GM12878 (cell line): Measurements from ENCODE around the gene CATSPER1. TPM values are rescaled to one million over a fixed set of nuclear protein-coding genes. Genes with fewer than 3 reads are reported as not detected.

ENCODE experiments used
- ATAC-seq: fragments of 200-7000 bp; cut with Tn5 transposase; 3 replicates; pipeline ENCODE4 v1.9.1; 2020; ENCODE audit warnings: mild to moderate bottlenecking, moderate library complexity
- BruUV-seq: library from RNA; stranded (reverse); fragments of 400-500 nt; replicated peaks from 2 replicates; lab custom pipeline; 2021; lab: Mats Ljungman, UMichigan
- CTCF ChIA-PET: fragments of 300-600 bp; sonication (Branson Sonifier 250); formaldehyde crosslinking; extraction: SDS; loops from one replicate; lab custom pipeline; 2021; ENCODE audit warnings: inconsistent platforms; lab: Yijun Ruan, JAX
- POLR2A ChIA-PET: fragments of 350-600 bp; formaldehyde crosslinking; extraction: SDS; loops from one replicate; lab custom pipeline; 2021; ENCODE audit warnings: inconsistent platforms; lab: Charles Lee
- RAD21 ChIA-PET: fragments of 300-600 bp; sonication (Branson Sonifier 250); formaldehyde crosslinking; loops from one replicate; lab custom pipeline; 2023; ENCODE audit warnings: antibody characterized with exemption; ENCODE audit not compliant: unreplicated experiment; lab: Charles Lee
- SMC1A ChIA-PET: fragments of 300-600 bp; sonication (Branson Sonifier 250); formaldehyde crosslinking; loops from one replicate; lab custom pipeline; 2023; ENCODE audit not compliant: unreplicated experiment, uncharacterized antibody; lab: Charles Lee
- DNase-seq: peaks from one replicate; pipeline ENCODE4 v3.0.0-alpha.2; 2011; ENCODE audit warnings: low read depth, low spot score
- FAIRE-seq: peaks from 3 replicates; lab custom pipeline; 2011; peaks lifted over from hg19 to GRCh38; lab: Jason Lieb, UNC
- H2AFZ ChIP-seq: 2 replicates; pipeline ENCODE4 v1.6.0; 2011; ENCODE audit warnings: low read depth, low read length, control low read depth; ENCODE audit not compliant: control insufficient read depth
- H3K27ac ChIP-seq: 2 replicates; pipeline ENCODE4 v1.5.1; 2011; ENCODE audit warnings: control low read depth; ENCODE audit not compliant: control insufficient read depth, insufficient read depth
- H3K27me3 ChIP-seq, 2 experiments: replicated peaks in 1 of 2; 2 replicates each; pipeline versions ENCODE4 v1.6.0 to v1.6.1; 2011; ENCODE audit warnings: low read length in 1 of 2; ENCODE audit not compliant: control insufficient read depth in 2 of 2, insufficient read depth in 2 of 2
- H3K36me3 ChIP-seq, 2 experiments: 2 replicates each; pipeline ENCODE4 v1.5.1; 2011; ENCODE audit warnings: low read length in 1 of 2; ENCODE audit not compliant: control insufficient read depth in 2 of 2, insufficient read depth in 2 of 2
- H3K4me1 ChIP-seq: 2 replicates; pipeline ENCODE4 v1.6.1; 2011; ENCODE audit warnings: mild to moderate bottlenecking, low read length, moderate library complexity, mixed read lengths; ENCODE audit not compliant: control insufficient read depth, insufficient read depth
- H3K4me2 ChIP-seq: 2 replicates; pipeline ENCODE4 v1.6.0; 2011; ENCODE audit warnings: control low read depth; ENCODE audit not compliant: control insufficient read depth, insufficient read depth
- H3K4me3 ChIP-seq: fragments of 200-600 bp; sonication (generic); 2 replicates; pipeline ENCODE4 v1.5.1; 2016
- H3K79me2 ChIP-seq: 2 replicates; pipeline ENCODE4 v1.6.0; 2011; ENCODE audit warnings: low read length; ENCODE audit not compliant: control insufficient read depth, insufficient read depth
- H3K9ac ChIP-seq: 2 replicates; pipeline ENCODE4 v1.8.0; 2011; ENCODE audit warnings: low read length, control low read depth, mixed read lengths; ENCODE audit not compliant: control insufficient read depth, insufficient read depth
- H3K9me3 ChIP-seq: replicated peaks from 3 replicates; pipeline ENCODE4 v1.5.1; 2011; ENCODE audit warnings: mild to moderate bottlenecking, low read length; ENCODE audit not compliant: control insufficient read depth, insufficient read depth
- H4K20me1 ChIP-seq: 2 replicates; pipeline ENCODE4 v1.6.0; 2011; ENCODE audit not compliant: control insufficient read depth, insufficient read depth
- PAX8 ChIP-seq: fragments of 450-650 bp; IDR thresholded peaks from 2 replicates; pipeline ENCODE4 v1.6.1; 2017; ENCODE audit warnings: mild to moderate bottlenecking, moderate library complexity
- RFX5 ChIP-seq: IDR thresholded peaks from 2 replicates; pipeline ENCODE4 v1.6.1; 2011; ENCODE audit warnings: low read depth, low read length, improper control_type of control experiment
- ZNF207 ChIP-seq: fragments of 450-650 bp; IDR thresholded peaks from 2 replicates; pipeline ENCODE4 v1.6.1; 2014; ENCODE audit warnings: antibody characterized with exemption, mild to moderate bottlenecking, borderline replicate concordance
- ZZZ3 ChIP-seq: IDR thresholded peaks from 2 replicates; pipeline ENCODE4 v1.6.1; 2011; ENCODE audit warnings: low read depth; ENCODE audit not compliant: control insufficient read depth, insufficient read length
- WGBS: methylation state at CpG from one replicate; pipeline ENCODE4 v1.1.6; 2016; ENCODE audit warnings: low lambda C conversion rate; ENCODE audit not compliant: insufficient replicate concordance, insufficient coverage; ENCODE audit errors: missing lambda C conversion rate; 5-methylcytosine and 5-hydroxymethylcytosine counted together
- in situ Hi-C: fragments of 300-500 bp; cut with MboI; formaldehyde crosslinking; loops from 9 replicates; pipeline ENCODE4 v1.14.3; 2018; ENCODE audit warnings: mixed read lengths
- intact Hi-C: fragments of 100-400 bp; cut with micrococcal nuclease; formaldehyde crosslinking; loops from one replicate; pipeline ENCODE4 v1.14.2; 2022; ENCODE audit not compliant: unreplicated experiment
- polyA plus RNA-seq, 11 experiments: library from polyadenylated mRNA; depleted of rRNA in 4 of 11; unstranded in 6 of 11; stranded (reverse) in 5 of 11; fragments of >200 nt; fragmentation: Nextera tagmentation in 4 of 11; fragmentation: Illumina TruSeq in 1 of 11; extraction: Ambion mirVana in 4 of 11; extraction: Trizol in 1 of 11; gene quantifications; 1 replicate in 1 of 11; 2 replicates in 10 of 11; pipeline versions ENCODE4 v1.2.1 to v1.2.3, GENCODE V29; 2011 to 2016; ENCODE audit warnings: inconsistent platforms in 2 of 11, missing spikeins in 2 of 11, low read depth in 1 of 11
- total RNA-seq, 4 experiments: library from RNA; depleted of rRNA in 3 of 4; stranded (reverse); fragments of >200 nt in 3 of 4; fragmentation: Illumina TruSeq in 1 of 4; extraction: Trizol in 1 of 4; gene quantifications; 2 replicates each; pipeline versions ENCODE4 v1.2.1 to v1.2.3, GENCODE V29; 2013 to 2021
- TF ChIP-seq, protein P1 (sequence below): fragments of 450-650 bp; conservative IDR thresholded peaks from 2 replicates; pipeline ENCODE4 v1.6.1; 2017; ENCODE audit warnings: mild to moderate bottlenecking, moderate library complexity
- TF ChIP-seq, protein P2 (sequence below): fragments of 450-650 bp; IDR thresholded peaks from 2 replicates; pipeline ENCODE4 v1.6.1; 2017; ENCODE audit warnings: borderline replicate concordance

Gene CATSPER1
- total and polyA plus RNA-seq, 10 of the 15 experiments (the other 5 are each of a cell fraction or from before 2014, with no cell fraction given): 0.02 to 0.05 TPM; not detected in 8

DNA sequence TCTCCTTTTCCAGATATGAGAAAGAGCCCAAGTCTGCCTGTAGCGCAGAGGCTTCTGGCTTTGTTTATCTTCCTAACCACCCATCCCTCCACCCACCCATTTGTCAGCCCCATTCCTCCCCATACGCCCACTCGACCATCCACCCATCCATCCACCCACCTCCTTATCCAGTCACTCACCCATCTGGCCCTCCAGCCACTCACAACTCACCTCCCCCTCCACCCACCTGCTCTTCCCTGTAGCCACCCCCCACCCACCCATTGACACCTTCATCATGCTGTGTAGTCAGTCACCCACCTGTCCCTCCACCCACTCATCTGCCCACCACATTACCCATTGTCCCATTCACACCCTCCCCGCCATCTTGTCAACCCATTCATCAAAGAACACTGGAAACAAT, 9.0 kb downstream of the CATSPER1 start:
- H3K9me3 ChIP-seq: no peaks in the 10 kb centered on the region
- peaks cover 0 to 1% of the 10 kb centered on the region in 2 experiments; a peak in 2 of 4 replicates for H3K27me3 ChIP-seq
- intact Hi-C loops (no loop called here), in situ Hi-C loops (no loop called here)
- ChIA-PET SMC1A (no interaction called here), CTCF (interaction anchor here (0.9 to 1.0 kb wide), 2 partner anchors 10 to 28 kb away, joined by 3 read pairs; no protein-coding TSS in a partner anchor), POLR2A (no interaction called here), RAD21 (no interaction called here)
- H3K79me2 ChIP-seq: no peaks in the 10 kb centered on the region
- no peak for DNase-seq
- WGBS: 35% methylated on average over 4 of the region's 4 CpGs
- TF ChIP-seq ZNF207: no peak
- H3K9ac ChIP-seq: no peak overlapping the region
- H4K20me1 ChIP-seq: no peaks in the 10 kb centered on the region
- BruUV-seq: no TSS peak
- no peak for FAIRE-seq
- H2AFZ ChIP-seq: no peak overlapping the region
- no peak overlapping the region for H3K4me3 ChIP-seq
- no peaks in the 10 kb centered on the region for H3K36me3 ChIP-seq
- H3K4me2 ChIP-seq: no peak overlapping the region
- H3K27ac ChIP-seq: no peak overlapping the region
- no peaks in the 10 kb centered on the region for H3K4me1 ChIP-seq
- ATAC-seq: no peak

DNA sequence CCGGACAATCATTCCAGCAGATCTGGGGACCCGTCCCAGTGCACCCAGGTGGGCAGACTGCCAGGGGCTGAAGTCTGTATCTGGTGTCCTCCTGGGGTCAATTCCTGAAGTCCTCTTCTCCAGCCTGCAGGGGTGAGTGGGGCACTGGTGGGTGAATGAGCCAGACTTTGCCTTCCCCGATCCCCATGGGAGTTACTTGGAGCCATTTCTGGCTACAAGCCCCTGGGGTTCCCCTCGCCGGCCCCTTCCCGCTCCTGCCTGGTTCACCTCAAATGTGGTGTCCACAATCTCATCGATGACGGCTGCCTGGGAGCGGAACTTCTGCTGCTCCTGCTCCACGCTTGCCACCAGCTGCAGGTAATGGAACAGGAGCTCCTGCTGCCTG, 9.5 kb downstream of the CATSPER1 start:
- 55% methylated on average over 10 of the region's 10 CpGs for WGBS
- ChIA-PET POLR2A (interaction anchor here (0.6 kb wide), 1 partner anchor 27 kb away, joined by 4 read pairs; no protein-coding TSS in a partner anchor), RAD21 (no interaction called here), CTCF (interaction anchor here (0.9 kb wide), 1 partner anchor 132 kb away, joined by 3 read pairs; no protein-coding TSS in a partner anchor), SMC1A (no interaction called here)
- Histone ChIP-seq H3K9ac (no peak overlapping the region), H3K4me3 (no peak overlapping the region), H3K4me1 (no peaks in the 10 kb centered on the region), H2AFZ (no peak overlapping the region), H3K36me3 (no peaks in the 10 kb centered on the region), H3K9me3 (no peaks in the 10 kb centered on the region), H3K27me3 (peaks cover 0 to 3% of the 10 kb centered on the region in 2 experiments; a peak in 3 of 4 replicates), H4K20me1 (no peaks in the 10 kb centered on the region), H3K27ac (no peak overlapping the region), H3K4me2 (no peak overlapping the region), H3K79me2 (no peaks in the 10 kb centered on the region)
- intact Hi-C loops: no loop called here
- TF ChIP-seq PAX8 (no peak), ZZZ3 (no peak), RFX5 (no peak)
- TF ChIP-seq, protein P1, sequence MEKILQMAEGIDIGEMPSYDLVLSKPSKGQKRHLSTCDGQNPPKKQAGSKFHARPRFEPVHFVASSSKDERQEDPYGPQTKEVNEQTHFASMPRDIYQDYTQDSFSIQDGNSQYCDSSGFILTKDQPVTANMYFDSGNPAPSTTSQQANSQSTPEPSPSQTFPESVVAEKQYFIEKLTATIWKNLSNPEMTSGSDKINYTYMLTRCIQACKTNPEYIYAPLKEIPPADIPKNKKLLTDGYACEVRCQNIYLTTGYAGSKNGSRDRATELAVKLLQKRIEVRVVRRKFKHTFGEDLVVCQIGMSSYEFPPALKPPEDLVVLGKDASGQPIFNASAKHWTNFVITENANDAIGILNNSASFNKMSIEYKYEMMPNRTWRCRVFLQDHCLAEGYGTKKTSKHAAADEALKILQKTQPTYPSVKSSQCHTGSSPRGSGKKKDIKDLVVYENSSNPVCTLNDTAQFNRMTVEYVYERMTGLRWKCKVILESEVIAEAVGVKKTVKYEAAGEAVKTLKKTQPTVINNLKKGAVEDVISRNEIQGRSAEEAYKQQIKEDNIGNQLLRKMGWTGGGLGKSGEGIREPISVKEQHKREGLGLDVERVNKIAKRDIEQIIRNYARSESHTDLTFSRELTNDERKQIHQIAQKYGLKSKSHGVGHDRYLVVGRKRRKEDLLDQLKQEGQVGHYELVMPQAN: no peak
- TF ChIP-seq, protein P2, sequence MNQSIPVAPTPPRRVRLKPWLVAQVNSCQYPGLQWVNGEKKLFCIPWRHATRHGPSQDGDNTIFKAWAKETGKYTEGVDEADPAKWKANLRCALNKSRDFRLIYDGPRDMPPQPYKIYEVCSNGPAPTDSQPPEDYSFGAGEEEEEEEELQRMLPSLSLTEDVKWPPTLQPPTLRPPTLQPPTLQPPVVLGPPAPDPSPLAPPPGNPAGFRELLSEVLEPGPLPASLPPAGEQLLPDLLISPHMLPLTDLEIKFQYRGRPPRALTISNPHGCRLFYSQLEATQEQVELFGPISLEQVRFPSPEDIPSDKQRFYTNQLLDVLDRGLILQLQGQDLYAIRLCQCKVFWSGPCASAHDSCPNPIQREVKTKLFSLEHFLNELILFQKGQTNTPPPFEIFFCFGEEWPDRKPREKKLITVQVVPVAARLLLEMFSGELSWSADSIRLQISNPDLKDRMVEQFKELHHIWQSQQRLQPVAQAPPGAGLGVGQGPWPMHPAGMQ: no peak
- ATAC-seq: no peak
- BruUV-seq: no TSS peak
- no peak for DNase-seq
- in situ Hi-C loops: no loop called here
- no peak for FAIRE-seq
